AG09319 (cell line): ENCODE results near the gene GSTA3.
A peak's percentile ranks its signal among the peaks of the same experiment; 100 is the strongest.

Experiments
- DNase-seq: peaks from one replicate; pipeline ENCODE4 v3.0.0-alpha.2; 2010; ENCODE audit warnings: low read depth; ENCODE audit errors: extremely low read depth
- TF ChIP-seq, protein P1 (sequence below): IDR thresholded peaks from 2 replicates; pipeline ENCODE4 v1.5.1; 2011; ENCODE audit warnings: low read depth, mild to moderate bottlenecking, inconsistent platforms, low read length, moderate library complexity

GSTA3 gene

DNA sequence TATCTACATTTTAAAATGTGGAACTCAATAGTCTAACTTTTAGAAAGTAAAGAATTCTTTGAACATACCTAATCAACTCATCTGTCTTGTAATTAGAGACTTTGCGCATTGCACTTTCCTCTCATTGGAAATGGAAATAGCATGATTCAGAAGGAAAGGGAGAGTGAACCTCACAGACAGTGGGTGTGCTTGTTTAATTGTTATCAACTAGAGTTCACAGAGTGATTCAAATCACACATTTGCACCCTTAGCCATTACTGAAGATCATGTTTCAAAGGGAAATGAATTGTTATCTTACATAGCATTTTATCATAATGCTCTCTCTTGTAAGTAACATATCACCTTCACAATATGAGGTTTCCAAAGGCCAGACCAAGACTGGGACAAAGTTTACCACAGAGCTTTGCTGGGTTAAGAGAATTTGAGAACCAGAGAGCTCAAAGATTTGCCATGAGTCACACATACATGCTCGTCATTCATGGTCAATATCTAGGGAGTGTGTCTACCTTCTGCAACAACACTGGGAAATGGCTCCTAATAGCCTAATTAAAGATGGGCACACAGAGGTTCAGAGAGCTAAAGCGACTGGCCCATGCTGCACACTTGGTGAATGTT is 21.5 kb downstream of the GSTA3 start:
- TF ChIP-seq, protein P1, sequence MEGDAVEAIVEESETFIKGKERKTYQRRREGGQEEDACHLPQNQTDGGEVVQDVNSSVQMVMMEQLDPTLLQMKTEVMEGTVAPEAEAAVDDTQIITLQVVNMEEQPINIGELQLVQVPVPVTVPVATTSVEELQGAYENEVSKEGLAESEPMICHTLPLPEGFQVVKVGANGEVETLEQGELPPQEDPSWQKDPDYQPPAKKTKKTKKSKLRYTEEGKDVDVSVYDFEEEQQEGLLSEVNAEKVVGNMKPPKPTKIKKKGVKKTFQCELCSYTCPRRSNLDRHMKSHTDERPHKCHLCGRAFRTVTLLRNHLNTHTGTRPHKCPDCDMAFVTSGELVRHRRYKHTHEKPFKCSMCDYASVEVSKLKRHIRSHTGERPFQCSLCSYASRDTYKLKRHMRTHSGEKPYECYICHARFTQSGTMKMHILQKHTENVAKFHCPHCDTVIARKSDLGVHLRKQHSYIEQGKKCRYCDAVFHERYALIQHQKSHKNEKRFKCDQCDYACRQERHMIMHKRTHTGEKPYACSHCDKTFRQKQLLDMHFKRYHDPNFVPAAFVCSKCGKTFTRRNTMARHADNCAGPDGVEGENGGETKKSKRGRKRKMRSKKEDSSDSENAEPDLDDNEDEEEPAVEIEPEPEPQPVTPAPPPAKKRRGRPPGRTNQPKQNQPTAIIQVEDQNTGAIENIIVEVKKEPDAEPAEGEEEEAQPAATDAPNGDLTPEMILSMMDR = no peak
- no peak for DNase-seq

DNA sequence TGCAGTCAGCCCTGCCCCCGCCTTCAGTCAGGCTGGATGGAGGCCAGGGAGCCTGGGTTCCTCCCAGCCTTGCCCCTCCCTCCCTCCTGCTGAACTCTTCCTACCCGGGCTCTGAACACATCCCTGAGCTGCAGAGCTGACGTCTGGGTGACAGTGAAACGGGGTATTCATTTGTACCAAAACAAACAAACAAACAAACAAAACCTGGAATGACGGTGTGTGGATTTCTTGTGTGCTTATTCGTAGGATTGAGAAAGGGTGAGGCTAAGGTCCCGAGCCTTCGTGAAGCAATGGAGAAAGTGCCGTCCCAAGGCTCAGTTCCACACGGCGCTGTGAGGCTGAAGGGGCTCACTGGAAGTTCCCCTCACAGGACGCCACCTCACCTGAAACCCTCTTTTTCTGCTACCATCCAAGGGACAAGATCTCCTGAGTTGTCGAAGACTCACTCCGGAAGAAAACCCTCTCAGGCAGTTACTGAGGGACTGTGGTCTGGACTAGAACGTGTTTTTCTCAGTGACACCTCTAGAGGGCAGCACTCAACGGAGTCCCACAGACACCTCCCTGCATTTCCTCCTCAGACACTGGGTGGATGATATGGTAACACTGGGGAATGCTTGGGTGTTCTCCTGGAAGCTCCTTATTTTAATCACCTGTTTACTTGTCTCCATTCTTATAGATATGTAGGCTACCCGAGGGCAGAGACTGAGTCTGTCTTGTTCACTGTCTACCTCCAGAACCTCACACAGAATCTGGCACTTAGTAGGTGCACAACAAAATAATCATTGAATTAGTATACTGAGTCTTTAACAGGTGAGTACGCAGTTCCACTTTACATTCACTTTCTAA is 27.3 kb downstream of the GSTA3 start:
- DNase-seq = peak; percentile 31
- TF ChIP-seq, protein P1 = peak; percentile 74

DNA sequence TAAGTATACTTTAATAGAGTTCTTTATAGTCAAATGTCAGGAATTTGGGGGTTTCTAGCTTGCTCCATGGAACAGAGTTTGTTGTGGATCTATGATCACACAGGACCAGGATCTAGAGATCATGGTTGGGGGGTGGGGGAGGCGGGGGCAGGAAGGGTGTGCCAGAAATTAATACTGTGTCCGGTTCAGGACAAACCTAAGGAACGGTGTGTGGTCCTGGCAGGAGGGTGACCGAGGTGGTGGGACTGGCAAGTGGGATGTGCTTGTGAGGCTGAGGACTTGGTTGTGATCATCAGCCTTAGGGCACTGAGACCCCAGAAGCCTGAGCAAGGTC is 27.9 kb downstream of the GSTA3 start:
- DNase-seq = no peak
- TF ChIP-seq, protein P1 = no peak

DNA sequence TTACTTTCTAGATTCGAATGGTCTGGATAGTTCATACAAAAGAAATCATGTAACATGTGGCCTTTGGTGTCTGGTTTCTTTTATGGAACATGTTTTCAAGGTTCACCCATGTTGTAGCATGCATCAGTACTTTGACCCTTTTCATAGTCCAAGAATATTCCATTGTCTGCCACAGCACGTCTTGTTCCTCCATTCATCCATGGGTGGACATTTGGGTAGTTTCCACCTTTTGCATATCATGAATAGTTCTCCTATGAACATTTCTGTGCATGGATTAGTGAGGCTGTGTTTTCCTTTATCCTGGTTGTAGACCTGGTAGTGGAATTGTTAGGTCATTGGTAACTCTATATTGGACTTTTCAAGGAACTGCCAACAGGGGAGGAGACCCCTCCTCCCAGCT is 31.7 kb downstream of the GSTA3 start:
- no peak for DNase-seq
- TF ChIP-seq, protein P1 = no peak

DNA sequence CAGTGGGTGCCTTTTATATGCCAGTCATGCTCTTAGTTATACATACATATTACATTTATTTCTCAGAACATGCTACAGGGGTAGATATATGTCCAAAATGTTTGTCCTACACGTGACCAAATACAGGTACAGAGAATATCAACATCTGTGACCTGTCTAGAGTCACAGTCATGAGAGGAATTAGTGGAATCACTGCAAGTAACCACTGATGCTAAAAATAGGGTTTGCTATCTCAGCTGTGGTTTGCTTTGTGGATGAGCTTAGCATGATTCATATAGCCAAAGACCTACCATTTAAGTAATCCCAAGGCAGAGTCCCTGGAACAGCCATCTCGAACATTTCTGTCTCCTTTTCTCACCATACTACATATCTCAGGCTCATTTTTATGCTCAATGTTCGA is 32.3 kb downstream of the GSTA3 start:
- peak; percentile 16 for DNase-seq

GRCh38 chr6:52876056-52876787 is 33.3 kb downstream of the GSTA3 start:
- TF ChIP-seq, protein P1 = no peak
- DNase-seq = no peak

More for the DNA sequence above, 32.3 kb downstream of the GSTA3 start:
- TF ChIP-seq, protein P1 = no peak

- TF ChIP-seq, protein P1 = no peak
- DNase-seq = no peak
These were observed 37.5 kb downstream of the GSTA3 start for GRCh38 chr6:52872031-52872430.
